GM12875 (cell line): Measurements from ENCODE around the gene SETDB2.
A peak's percentile ranks its signal among the peaks of the same experiment; 100 is the strongest.
"Not testable (repeated sequence)": the region's sequence is repeated elsewhere in the genome, so short reads cannot be mapped to it uniquely, and the experiment has no call there.

Experiments
- H3K4me3 ChIP-seq: one replicate; pipeline ENCODE4 v1.5.1; 2011; ENCODE audit warnings: low read depth, low read length, control low read depth
- CTCF ChIP-seq: IDR thresholded peaks from 2 replicates; pipeline ENCODE4 v1.5.1; 2011; ENCODE audit warnings: low read depth, mild to moderate bottlenecking, control low read depth, inconsistent platforms, low read length, moderate library complexity, borderline replicate concordance; ENCODE audit not compliant: insufficient read depth

The SETDB2 gene

GRCh38 chr13:49466292-49466838, 22.3 kb downstream of the SETDB2 start:
- TF ChIP-seq CTCF, result no peak
- H3K4me3 ChIP-seq, result no peak overlapping the region

DNA sequence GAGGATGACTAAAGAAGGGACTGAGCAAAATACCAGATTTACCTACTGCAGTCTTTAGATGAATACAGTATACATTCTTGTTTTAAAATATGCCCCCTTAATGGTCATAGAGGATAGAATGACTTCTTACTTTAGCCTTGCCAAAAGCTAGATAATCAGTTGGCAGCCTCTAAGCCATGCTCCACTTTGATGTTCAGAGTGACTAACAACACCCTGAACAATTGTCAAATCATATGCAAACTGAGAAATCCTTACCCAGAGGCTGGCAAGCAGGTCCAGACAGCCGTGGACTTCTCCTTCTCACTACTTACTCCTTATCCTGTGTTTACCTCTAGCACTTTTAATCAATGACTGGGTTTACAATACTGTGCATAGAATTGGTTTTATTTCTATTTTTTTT, 28.1 kb downstream of the SETDB2 start:
- H3K4me3 ChIP-seq, result no peak overlapping the region
- TF ChIP-seq CTCF, result no peak

DNA sequence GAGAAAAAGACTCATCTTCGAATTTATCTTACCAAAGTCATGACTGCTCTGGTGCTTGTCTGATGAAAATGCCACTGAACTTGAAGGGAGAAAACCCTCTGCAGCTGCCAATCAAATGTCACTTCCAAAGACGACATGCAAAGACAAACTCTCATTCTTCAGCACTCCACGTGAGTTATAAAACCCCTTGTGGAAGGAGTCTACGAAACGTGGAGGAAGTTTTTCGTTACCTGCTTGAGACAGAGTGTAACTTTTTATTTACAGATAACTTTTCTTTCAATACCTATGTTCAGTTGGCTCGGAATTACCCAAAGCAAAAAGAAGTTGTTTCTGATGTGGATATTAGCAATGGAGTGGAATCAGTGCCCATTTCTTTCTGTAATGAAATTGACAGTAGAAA, 32.5 kb downstream of the SETDB2 start:
- no peak overlapping the region for H3K4me3 ChIP-seq
- no peak for TF ChIP-seq CTCF

DNA sequence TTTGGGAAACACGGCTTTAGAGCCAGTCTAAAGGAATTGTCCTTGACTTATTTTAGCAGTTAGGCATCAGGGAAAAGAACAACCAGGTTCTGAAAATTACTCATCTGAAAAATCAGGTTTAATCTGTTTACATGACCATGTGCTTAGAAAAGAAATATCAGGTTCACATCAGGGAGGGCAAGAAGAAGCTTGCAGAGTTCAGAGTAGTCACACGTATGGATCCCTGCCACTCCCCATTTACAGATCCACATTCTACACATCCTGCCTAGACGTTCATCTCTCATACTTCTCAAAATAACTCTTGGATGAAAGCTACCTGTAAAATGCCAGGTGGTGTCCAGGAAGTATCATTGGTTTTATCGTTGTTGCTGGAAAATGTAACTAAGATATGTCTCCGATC, 37.7 kb downstream of the SETDB2 start:
- no peak for TF ChIP-seq CTCF
- H3K4me3 ChIP-seq, result no peak overlapping the region

DNA sequence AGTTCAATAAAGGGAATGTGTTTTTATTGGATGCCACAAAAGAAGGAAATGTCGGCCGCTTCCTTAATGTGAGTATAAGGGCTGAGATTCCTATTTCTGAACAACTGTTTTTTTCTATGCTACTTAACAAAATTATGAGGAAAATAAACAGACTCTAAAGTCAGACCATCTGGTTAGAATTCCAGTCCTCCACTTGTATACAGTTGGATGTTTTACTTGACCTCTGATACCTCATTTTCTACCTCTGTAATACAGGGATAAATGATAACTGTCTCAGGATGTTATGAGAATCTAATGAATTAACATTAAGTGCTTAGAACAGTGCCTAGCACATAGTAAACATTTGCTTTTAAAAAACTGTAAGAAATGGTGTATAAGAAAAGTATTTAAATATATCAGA, 44.5 kb downstream of the SETDB2 start:
- no peak overlapping the region for H3K4me3 ChIP-seq
- TF ChIP-seq CTCF, result no peak

DNA sequence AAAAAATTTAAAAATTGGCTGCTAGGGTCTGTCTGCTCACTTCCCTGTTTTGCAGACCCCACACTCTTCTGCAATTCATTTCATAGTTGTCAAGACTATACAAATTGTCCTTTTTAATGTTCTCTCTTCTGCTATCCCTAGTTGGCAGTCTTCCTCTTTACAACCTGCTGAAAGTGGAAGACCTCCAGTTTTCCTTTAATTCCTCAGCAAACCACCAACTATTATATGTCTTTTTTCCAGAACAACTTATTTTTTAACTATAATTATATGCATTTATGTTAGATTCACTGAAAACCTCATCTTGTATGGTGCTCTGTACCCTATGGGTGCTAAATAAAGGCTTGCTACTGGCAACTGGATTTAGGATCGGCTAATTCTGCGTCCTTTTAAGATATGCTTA, 50.6 kb downstream of the SETDB2 start:
- H3K4me3 ChIP-seq, result peak overlapping the region; percentile 80
- TF ChIP-seq CTCF, result no peak

- TF ChIP-seq CTCF, result no peak
Measured at GRCh38 chr13:49495783-49496762, 52.0 kb downstream of the SETDB2 start, which contains the start of gene PHF11. PHF11 (plus strand) TSS chr13:49495953; CDS start chr13:49496002, 49 bp downstream.

DNA sequence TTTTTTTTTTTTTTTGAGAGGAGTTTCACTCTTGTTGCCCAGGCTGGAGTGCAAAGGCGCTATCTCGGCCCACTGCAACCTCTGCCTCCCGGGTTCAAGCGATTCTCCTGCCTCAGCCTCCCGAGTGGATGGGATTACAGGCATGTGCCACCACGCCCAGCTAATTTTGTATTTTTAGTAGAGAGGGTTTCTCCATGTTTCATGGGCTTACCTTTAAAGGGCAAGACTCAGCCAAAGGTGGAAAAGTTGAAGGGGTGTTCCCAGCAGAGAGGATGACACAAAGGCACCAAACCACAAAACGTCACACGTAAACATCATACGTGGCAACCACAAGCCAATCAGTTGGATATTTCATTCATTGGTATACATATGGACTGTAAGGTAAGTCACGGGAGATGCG, 52.8 kb downstream of the SETDB2 start:
- not testable (repeated sequence) for H3K4me3 ChIP-seq

More at GRCh38 chr13:49495783-49496762, 52.0 kb downstream of the SETDB2 start, which contains the start of gene PHF11:
- peak within 1 kb of the TSS; percentile 80 for H3K4me3 ChIP-seq
